ENCODE results near the gene FAM193B.

Gene FAM193B

DNA sequence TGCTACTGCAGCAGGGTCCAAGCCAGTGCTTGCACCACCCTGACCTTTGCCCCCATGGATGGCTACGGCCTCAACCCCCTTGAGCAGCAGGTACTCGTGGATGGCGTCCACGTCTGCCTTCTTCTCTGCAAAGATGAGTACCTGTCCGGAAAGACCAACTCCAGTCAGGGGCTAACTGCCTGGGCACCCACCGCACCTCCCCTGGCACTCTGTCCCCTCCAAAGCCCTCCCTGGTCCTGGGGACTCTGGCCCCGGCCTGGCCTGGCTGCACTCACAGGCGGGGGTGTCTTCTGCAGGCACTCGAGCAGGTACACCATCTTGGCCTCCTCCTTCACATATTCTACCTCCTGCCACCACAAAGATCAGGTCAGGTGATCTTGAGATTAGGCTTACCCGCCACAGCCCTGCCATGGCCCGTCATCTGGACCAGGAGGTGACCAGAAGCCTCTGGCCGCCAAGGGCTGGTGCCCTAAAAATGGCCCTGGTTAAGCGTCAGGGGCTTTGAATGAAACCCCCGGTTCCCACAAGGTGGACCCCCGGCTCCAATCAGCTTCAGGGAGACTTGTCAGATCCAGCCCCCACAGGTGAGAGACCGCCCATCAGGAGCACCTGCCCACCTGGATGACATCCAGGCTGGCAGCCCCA is 41.5 kb downstream of the FAM193B start:
- DNase-seq: no peak

DNA sequence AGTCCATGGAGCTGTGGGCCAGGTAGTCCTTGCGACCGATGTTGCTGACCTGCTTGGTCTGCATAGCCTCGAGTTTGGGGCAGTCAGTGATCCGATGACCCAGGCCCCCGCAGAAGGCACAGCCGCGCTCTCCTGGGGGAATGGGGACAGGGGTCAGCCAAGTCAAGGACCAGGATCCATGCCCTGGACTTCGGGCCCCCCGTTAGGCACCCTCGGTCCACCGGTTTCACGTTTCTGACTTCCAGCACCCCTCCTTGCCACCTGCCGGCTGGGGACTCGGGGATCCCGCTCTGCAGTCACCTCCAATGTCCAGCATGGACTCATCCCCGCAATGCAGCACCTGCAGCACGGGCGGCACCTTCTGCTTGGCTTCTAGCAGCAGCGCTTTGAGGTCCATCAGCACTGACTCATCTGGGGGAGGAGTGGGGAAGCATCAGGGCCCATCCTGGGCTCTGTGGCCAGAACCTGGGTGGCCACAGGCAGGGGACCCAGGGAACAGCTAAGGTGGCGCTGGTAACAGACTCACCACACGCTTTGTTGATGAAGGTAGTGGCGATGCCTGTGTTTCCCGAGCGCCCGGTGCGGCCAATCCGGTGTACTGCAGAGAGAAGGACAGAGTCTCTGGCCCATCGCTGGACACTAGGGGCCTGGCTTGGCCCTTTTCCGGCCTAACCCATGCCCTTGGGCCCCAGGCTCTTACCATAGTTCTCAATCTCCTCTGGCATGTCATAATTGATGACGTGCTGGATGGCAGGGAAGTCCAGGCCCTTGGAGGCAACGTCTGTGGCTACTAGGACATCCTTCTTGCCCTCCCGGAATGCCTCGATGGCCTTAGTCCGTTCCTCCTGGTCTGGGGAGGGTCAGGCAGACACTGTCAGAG is 42.3 kb downstream of the FAM193B start:
- DNase-seq: no peak

DNA sequence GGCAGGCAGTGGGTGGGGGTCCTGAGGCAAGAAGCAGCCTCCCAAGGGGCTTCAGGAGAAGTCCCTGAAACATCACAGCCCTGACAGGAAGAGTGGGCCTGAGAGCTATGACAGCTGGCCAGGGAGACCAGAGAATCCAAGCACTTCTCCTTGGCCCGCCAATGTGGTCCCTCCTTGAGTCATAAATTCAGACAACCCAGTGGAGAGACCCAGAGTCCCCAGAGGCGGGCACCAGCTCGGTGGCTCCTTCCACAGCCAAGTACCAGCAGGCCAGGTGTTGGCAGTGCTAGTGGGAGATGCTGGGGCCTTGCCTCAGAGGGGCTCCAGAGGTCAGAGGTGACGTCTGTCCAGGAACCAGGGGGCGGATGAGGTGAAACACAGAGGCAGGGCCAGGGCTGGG is 43.2 kb downstream of the FAM193B start:
- DNase-seq: no peak

DNA sequence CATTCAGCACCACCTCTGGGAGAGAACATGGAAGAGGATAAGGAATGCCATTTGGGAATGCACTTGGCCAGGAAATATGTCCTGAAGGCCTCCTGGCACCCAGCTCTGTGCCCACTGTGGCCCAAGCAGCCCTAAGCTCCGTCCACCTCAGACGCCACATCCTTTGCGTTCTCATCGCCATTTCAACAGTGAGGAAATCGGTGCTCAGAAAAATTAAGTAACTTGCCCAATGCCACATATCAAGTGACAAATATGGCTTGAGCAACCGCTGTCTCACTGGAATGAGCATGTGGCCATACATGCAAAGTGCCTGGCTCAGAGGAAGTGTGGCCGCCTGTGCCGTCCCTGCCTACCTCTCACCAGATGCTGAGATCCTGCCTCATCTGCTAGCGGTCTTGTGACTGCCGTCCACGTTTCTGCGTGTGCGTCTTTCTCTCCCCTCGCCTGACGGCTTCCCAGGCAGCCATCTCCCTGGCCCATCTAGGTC is 43.8 kb downstream of the FAM193B start:
- DNase-seq: no peak

DNA sequence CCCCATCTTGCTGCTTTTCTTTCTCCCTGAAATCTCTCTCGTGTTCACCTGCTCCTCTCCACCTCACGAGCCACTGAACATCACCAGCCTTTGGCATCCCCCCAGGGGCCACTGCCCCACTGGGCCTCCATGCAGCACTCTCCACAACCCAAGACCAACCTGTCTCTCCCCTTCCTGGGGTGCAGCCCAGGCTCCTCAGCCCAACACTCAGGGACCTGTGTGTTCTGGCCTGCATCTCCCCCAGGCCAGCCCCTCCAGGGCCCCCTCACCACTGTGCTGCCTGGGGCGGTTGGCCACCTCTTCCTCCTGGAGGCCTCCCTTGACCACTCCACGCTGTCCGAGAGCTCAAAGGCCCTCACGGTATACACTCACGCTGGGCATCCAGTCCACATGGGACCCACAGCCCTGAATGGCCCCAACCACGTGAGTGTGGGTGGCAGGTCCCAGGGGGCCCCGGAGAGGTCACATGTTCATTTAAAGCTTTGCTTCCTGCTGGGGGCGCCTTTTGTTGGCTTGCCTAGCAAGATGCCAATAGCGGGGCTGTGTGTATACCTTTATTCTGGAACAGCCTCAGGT is 44.3 kb downstream of the FAM193B start:
- DNase-seq: no peak

DNA sequence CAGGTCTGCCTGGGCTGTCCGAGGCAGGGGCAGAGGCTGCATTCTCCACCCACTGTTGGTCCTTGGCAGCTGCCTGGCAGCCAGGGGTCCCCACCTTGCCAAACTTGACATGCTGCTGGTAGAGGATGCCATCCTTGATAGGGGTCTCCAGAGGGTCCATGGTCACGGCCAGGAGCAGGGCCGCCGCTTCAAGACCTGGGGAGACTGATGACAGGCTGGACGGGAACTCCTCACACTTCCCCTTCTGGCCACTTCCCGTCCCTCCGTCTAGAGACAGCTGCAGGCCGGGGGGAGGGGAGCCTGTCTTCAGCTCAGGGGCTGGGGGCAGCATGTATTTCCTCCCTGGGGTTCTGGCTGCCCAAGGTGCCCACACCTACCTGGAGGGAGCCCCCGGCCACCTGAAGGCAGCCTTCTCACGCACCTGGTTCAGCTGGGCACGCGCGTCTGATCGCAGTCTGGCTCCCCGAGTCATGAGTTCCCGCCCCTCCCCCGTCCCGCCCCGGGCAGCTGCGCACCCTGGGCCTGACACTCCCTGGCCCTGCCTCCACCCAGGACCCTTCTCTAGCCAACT is 44.9 kb downstream of the FAM193B start, which contains the start of gene DOK3:
TSS of gene DOK3 (minus strand) at position 446 of the 571 bp plus-strand sequence. CDS start at position 160, 286 bp downstream.
- no peak for DNase-seq

DNA sequence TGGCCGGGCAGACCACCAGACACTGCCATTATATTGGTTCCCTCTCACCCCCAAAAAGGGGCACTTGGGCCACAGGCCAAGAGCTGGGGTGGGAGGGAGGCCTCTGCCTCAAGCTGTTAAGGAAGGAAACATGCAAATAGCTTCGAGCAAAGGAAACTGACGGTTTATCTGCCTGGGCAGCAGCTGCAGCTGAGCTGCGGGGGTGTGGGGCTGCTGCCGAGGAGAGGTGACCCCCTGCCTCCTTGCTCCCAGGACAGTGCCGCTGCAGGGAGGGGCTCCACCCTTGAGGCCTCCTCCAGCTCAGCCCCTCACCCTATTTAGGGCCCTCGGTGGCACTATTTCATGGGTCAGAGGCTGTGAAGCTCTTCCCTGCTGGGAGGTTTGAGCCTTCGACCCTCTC is 45.5 kb downstream of the FAM193B start:
- DNase-seq: no peak

DNA sequence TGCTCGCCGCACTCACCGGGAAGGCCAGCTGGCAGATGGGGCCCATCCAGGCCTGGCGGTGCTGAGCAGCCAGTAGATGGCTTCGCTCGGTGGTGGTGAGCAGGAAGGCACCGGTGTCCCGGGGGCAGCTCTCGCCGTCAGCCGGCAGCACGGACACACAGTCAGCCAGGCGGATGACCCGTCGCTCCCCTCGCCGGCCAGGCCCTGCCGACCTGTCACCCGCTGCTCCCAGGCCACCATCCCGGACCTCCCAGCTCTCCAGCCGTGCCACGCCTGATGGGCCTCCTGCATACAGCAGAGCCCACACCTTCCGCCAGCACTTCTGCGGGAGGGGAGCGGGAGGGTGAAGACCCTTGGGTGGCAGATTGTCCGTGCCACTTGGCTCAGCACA is 46.1 kb downstream of the FAM193B start:
- DNase-seq: no peak

DNA sequence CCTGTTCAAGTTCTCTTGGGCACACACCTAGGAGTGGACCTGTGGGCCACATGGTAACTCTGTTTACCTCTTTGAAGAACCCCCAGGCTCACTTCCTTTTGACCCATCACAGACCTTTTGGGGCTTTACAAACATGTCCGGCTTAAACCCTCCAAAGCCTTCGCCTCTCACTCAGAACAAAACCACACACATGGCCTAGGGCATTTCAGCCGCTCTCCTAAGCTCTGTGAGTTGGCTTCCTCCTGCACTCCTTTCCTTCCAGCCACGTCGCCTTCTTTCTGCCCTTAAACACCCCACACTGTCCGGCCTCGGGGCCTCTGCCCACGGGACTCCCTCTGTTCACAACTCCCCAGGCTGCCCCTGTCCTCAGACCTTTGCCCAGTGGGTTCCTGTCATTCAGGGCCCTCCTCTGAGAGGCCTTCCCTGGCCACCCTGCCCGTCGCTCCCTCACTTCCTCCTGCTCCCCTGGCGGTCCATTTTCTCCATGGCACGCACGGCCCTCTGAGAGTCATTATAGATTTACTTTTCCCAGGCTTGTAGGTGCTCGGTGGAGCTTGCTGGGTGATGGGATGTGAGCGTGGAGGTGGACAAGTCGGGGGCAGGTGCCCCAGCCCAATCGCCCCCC is 46.7 kb downstream of the FAM193B start:
- no peak for DNase-seq

DNA sequence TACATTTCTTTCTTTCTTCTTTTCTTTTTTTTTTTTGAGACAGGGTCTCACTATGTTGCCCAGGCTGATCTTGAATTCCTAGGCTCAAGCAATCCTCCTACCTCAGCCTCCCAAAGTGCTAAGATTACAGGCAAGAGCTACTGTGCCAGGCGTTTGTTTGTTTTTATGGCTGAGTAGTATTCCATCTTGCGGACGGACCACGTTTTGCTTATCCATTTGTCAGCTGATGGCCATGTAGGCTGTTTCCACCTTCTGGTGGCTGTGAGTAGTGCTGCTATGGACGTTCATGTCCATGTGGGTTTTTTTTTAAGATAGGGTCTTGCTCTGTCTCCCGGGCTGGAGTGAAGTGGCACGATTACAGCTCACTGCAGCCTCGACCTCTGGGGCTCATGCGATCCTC is 47.2 kb downstream of the FAM193B start:
- DNase-seq: no peak

DNA sequence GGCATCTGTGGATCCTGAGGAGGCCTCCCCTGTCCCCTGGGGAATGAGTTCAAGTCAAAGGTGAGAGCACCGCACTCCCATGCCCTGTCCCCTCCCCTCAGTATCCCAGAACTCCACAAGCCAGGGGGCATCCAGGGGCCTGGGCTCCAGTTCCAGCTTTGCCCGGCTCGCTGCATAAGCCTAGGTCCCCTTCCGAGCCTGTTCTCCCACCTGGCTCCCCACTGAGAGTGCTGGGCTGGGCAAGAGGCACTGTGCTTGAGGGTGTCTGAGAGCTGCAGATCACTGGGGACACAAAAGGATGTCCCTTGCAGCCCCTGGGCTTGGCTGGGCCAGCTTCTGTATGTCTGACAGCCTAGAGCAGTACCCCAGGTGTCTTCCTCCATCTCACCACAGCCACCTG is 49.3 kb downstream of the FAM193B start:
- no peak for DNase-seq

DNA sequence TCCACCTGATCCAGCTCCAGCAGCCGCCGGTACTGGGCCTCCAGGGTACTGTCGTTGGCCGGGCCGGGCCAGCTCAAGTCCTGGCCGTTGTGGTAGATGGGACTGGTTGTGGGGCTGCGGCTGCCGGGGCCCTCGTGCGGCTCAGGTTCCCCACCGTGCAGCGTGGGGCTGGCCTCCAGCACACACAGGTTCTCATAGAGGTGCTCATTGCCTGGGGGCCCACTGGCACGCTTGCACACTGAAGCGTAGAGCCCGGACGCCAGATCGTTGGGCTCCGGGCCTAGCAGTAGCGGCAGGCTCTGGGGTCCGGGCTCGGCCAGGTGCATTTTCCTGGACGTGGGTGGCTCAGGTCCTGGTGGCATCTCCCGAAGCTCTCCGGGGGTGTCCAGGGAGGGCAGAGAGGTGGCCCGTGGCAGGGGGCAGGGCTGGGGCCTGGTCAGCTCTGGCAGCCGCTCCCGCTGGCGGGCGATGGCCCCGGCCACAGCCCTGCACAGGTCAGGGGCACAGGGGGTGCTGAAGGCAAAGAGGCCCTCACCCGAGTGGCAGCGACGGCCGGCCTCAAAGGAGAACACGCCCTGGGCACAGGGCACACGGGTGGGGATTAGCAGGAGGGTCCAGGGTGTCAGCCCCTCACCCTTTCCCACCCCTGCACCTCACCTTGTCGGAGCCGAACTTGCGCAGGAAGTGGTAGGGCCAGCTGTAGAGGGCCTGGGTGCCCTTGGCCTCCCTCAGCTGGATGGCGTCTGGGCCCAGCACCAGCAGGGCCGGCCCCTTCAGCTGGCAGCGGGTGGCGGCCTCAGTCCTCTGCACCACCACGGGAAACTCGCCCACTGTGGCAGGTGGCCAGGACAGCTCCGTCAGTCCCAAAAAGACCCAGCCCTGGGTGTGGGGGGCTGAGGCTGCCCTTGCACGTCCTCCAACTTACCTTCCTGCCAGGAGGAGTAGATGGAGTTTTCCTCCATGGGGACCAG is 50.0 kb downstream of the FAM193B start:
- DNase-seq: no peak

DNA sequence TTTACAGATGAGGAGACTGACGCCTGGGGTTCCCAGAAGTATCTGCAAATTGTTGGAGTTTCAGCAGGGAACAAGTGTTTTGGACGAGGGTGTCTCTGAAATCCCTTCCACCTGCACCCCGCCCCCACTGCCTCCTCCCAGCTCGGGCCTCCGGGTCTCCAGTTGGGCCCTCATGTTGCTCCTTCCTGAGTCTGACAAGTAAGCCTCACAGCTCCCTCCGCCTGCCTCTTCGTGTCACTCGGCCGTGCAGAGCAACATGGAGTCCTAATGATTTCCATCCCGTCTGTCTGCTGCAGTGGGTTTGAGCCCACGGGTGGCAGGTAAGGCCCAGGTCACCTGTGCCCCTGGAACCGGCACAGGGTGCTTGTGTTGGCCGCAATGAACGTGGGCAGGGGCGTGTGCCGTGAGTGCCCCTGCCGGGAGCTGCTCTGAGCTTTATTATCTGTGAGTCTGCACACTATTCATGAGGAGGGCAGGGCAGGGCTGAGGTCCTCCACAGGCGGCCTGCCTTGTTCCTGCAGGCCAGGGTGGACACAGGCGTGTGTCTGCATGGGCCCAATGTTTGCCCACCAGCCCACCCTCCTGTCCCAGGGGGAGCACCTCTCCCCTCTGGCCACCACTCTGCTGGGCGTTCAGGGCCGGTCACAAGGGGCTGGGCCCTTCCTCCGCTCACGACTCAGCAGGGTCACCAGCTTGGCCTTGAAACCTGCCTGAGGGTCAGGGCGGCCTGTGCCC is 50.8 kb downstream of the FAM193B start:
- no peak for DNase-seq

DNA sequence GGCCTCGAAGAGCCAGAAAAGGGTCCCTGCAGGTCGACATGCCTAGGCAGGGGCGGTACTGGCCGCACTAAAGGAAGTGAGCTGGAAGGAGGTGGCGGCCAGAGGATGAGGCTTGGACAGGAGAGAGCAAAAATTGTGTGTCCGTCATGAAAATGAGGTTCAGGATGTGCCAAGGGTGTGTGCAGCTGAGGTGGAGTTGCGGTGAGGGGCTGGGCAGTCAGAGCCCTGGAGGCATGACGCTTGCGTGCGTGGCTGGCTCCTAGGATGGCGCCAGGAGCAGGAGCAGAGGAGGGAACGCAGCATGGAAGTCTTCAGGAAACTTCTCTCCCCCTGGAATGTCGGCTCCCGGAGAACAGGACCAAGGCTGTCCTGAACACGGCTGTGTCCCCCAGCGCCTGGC is 51.5 kb downstream of the FAM193B start:
- no peak for DNase-seq

DNA sequence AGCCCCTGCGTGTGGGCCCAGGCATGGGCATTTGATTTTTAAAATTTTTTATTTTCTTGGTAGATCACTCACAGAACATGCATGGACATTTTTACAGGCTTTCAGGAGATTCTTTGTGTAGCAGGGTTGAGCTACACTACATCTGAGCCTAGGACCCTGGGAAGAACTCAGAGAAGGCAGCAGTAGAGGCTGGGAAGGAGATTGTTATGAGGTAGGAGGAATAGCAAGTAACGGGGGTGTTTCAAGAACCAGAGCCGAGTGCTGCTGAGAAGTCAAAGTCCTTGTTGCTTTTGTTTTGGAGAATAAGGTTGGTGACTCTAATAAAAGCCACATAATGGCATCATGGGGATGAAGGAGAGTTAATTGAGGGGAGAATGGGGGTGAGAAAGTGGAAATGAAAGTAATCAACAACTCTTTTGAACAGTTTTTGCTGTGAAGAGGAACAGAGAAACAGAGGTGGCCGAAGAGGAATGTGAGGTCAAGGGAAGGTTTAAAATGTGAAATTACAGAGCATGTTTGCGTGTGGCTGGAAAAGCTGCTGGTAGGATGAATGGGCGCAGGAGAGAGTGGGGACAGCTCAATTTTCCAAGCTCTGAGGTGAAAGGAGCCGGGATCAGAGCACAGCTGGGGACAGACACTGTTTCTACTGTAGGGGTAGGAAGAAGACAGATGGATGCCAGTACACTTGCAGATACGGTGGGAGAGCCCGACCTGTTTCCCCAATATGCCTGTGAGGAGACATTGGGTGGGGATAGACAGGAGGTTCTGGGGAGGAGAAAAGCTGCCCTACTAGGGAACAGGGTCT is 52.3 kb downstream of the FAM193B start:
- DNase-seq: no peak

DNA sequence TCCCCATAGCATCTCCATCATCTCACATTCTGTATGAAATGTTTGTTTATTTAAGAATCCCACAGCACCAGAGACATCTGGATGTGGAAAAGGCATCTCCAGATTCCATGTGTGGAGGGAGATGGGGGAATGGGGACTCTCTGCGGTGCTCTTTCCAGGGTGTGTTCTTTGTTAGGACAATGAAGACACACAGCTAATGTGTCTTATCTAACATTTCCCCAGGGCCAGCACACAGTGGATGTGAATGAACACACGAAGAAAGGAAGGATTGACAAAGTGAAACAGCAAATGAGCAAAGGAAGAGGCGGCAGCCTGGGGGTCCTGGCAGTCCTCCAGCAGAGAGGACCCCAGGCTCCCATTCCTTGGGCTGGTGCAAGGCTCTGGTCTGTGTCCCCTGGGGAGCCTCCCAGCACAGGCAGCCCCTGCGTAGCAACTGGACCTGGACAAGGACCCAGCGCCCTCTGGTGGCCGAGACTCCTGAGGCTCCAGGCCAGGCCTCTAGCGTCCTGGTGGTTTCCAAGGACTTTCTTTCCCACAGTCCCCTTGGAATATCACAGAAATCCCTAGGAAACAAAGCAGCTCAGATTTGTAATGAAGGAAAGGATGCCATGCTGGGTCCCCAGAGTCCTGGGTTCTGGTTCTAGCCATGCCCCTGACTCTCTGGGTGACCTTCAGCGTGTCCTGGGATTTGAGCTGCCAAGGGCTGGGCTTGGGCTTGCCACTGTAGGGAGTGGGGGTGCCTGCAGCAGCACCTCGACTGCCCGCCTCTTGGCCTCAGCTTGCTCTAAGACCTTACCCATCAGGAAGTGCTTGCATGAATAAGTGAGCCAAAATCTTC is 53.5 kb downstream of the FAM193B start:
- DNase-seq: peak; percentile 76

DNA sequence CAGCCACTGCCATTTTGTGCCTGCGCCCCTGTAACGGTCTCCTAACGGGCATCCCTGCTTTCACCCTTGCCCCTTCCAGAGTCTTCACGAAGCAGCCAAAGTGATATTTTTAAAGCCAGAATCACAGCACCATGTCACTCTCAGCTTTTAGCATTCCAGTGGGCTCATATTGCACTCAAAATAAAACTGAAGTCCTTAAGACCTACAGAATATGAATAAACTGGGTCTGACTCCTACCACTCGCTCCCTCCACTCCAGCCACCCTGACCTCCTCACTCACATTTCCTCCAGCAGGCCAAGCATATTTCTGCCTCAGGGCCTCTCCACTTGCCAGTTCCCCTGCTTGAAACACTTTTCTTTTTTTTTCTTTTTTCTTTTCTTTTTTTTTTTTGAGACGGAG is 54.5 kb downstream of the FAM193B start:
- no peak for DNase-seq

DNA sequence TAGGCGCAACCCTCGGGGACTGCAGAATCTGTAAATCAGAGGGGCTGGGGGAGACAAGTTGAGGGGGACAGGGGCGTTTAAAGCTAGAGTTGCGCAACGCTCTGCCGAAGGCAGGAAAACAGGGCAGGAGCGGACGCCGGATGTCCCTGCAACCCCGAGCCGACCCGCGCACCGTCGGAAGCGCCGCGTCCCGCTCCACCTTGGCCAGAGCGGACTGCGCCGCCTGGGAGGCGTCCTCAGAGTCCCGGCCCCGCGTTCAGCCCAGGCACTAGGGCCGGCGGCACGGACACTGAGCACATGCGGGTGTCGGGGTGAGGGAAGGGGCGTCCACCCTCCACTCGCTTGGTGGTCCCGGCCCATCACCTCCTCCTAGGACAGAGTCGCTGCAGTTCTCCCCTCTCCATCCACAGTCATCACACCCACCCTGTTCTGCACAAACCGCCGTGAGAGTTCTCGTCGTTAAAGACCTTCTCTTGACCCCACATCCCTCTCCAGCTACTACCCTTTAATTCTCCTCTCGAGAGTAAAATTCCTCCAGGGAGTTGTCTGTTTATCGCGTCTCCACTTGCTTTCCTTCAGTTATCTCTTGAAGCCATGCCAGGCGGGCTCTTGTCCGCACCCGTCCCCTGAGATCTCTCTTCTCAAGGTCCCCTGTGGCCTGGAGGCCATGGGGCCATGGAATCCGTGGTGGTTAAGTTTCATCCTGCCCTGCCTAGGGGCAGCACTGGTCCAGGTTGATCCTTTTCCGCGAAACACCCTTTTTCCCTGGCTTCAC is 56.2 kb downstream of the FAM193B start:
- no peak for DNase-seq

All from NCI-H748 treated with DMSO at 0.1 percent for 48 hours (cell line).